Osteoblast (primary cell): ENCODE data around the gene AHCY. TPM values are rescaled to one million over a fixed set of nuclear protein-coding genes. Genes with fewer than 3 reads are reported as not detected.

Source experiments
- DNase-seq: peaks from one replicate; pipeline ENCODE4 v3.0.0; 2011; ENCODE audit warnings: low spot score, mixed read lengths; ENCODE audit not compliant: insufficient read length; ENCODE audit errors: missing footprints
- H2AFZ ChIP-seq: 2 replicates; pipeline ENCODE4 v1.6.0; 2011; ENCODE audit warnings: mild to moderate bottlenecking, low read length
- H3K27ac ChIP-seq: 2 replicates; pipeline ENCODE4 v1.5.1; 2011; ENCODE audit warnings: mild to moderate bottlenecking, low read depth, low read length, moderate library complexity
- H3K27me3 ChIP-seq: 2 replicates; pipeline ENCODE4 v1.6.0; 2012; ENCODE audit warnings: mild to moderate bottlenecking, control low read depth, inconsistent platforms, low read length, moderate library complexity; ENCODE audit not compliant: insufficient read depth
- H3K36me3 ChIP-seq: 2 replicates; pipeline ENCODE4 v1.5.1; 2011; ENCODE audit warnings: mild to moderate bottlenecking, low read length, control low read depth, moderate library complexity; ENCODE audit not compliant: insufficient read depth
- H3K4me1 ChIP-seq: 2 replicates; pipeline ENCODE4 v1.5.1; 2011; ENCODE audit warnings: mild to moderate bottlenecking, low read length, control low read depth, moderate library complexity; ENCODE audit not compliant: insufficient read depth
- H3K4me2 ChIP-seq: 2 replicates; pipeline ENCODE4 v1.6.0; 2011; ENCODE audit warnings: mild to moderate bottlenecking, low read length; ENCODE audit not compliant: insufficient read depth
- H3K4me3 ChIP-seq: fragments of 200-600 bp; sonication (generic); 3 replicates; pipeline ENCODE4 v1.5.1; 2012; ENCODE audit warnings: mild to moderate bottlenecking, low read length, inconsistent platforms; ENCODE audit not compliant: insufficient read depth
- H3K79me2 ChIP-seq: 2 replicates; pipeline ENCODE4 v1.6.0; 2012; ENCODE audit warnings: mild to moderate bottlenecking, low read length, control low read depth, inconsistent platforms; ENCODE audit not compliant: insufficient read depth
- H3K9me3 ChIP-seq: 2 replicates; pipeline ENCODE4 v1.5.1; 2011; ENCODE audit warnings: low read depth, low read length, control low read depth
- H4K20me1 ChIP-seq: 2 replicates; pipeline ENCODE4 v1.6.0; 2012; ENCODE audit warnings: mild to moderate bottlenecking, low read length, control low read depth; ENCODE audit not compliant: insufficient read depth
- total RNA-seq: library from RNA; depleted of rRNA; stranded (reverse); fragments of >200 nt; gene quantifications from 2 replicates; pipeline ENCODE4 v1.2.3, GENCODE V29; 2012
- TF ChIP-seq, protein P1 (sequence below): IDR thresholded peaks from 2 replicates; pipeline ENCODE4 v1.5.1; 2011; ENCODE audit warnings: mild to moderate bottlenecking, low read depth, low read length, moderate library complexity; ENCODE audit errors: extremely low read depth

The AHCY gene
- total RNA-seq, 1 donor, result 87.6 TPM

DNA sequence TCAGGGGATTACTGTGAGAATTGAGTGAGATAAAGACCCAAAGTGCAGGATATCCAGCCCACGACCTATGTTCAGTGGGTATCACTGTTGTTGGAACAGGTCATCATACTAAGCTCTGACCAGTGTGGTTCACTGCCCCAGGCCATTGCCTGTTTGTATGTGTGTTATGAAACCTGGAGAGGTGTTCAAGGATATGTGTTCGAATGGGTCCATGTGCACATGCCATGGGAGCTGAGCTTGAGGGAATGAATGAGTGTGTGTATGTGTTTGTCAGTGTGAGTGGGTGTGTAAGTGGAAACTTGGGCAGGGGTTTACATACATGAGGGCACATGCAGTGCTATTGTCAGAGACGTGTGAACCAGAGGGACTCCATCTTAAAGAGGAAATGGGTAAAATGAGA lies 17.7 kb upstream of the AHCY start:
- TF ChIP-seq, protein P1, sequence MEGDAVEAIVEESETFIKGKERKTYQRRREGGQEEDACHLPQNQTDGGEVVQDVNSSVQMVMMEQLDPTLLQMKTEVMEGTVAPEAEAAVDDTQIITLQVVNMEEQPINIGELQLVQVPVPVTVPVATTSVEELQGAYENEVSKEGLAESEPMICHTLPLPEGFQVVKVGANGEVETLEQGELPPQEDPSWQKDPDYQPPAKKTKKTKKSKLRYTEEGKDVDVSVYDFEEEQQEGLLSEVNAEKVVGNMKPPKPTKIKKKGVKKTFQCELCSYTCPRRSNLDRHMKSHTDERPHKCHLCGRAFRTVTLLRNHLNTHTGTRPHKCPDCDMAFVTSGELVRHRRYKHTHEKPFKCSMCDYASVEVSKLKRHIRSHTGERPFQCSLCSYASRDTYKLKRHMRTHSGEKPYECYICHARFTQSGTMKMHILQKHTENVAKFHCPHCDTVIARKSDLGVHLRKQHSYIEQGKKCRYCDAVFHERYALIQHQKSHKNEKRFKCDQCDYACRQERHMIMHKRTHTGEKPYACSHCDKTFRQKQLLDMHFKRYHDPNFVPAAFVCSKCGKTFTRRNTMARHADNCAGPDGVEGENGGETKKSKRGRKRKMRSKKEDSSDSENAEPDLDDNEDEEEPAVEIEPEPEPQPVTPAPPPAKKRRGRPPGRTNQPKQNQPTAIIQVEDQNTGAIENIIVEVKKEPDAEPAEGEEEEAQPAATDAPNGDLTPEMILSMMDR, result no peak
- no peaks in the 10 kb centered on the region for H3K27me3 ChIP-seq
- no peak overlapping the region for H3K4me2 ChIP-seq
- no peak for DNase-seq
- H2AFZ ChIP-seq, result no peak overlapping the region
- no peaks in the 10 kb centered on the region for H3K79me2 ChIP-seq
- H3K36me3 ChIP-seq, result no peaks in the 10 kb centered on the region
- H3K4me3 ChIP-seq, result no peak overlapping the region
- H3K27ac ChIP-seq, result no peak overlapping the region
- H4K20me1 ChIP-seq, result no peaks in the 10 kb centered on the region
- no peaks in the 10 kb centered on the region for H3K9me3 ChIP-seq
- H3K4me1 ChIP-seq, result peaks cover 5% of the 10 kb centered on the region

DNA sequence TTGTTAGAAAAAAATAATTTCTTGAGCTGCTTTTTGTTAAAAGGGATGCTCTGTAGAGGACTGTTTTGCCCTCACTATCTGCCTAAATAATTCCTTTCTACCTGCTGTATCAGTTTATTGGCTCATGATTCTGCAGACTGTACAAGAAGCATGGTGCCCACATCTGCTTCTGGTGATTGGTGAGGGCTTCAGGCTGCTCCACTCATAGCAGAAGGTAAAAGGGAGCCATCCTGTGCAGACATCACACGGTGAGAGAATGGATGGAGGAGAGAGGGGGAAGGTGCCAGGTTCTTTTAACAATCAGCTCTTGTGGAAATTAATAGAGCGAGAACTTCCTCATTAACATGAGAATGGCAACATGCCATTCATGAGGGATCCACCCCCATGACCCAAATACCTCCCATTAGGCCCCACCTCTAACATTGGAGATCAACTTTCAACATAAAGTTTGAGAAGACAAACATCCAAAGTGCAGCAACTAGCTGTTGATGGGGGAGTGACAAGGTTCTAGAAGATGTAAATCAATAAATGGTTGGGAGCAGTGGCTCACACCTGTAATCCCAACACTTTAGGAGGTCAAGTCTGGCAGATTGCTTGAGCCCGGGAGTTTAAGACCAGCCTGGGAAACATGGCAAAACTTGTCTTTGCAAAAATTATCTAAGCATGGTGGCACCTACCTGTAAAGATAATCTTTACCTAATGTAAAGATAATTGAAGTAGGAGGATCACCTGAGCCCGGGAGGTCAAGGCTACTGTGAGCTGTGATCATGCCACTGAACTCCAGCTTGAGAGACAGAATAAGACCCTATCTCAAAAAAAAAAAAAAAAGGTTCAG lies 15.7 kb upstream of the AHCY start:
- no peak for DNase-seq
- peaks cover 10% of the 10 kb centered on the region for H3K4me1 ChIP-seq
- TF ChIP-seq, protein P1, result no peak
- no peak overlapping the region for H3K4me3 ChIP-seq
- H3K36me3 ChIP-seq, result no peaks in the 10 kb centered on the region
- H3K27ac ChIP-seq, result no peak overlapping the region
- no peaks in the 10 kb centered on the region for H3K79me2 ChIP-seq
- H3K27me3 ChIP-seq, result no peaks in the 10 kb centered on the region
- H4K20me1 ChIP-seq, result no peaks in the 10 kb centered on the region
- H3K9me3 ChIP-seq, result no peaks in the 10 kb centered on the region
- H2AFZ ChIP-seq, result no peak overlapping the region
- H3K4me2 ChIP-seq, result no peak overlapping the region

DNA sequence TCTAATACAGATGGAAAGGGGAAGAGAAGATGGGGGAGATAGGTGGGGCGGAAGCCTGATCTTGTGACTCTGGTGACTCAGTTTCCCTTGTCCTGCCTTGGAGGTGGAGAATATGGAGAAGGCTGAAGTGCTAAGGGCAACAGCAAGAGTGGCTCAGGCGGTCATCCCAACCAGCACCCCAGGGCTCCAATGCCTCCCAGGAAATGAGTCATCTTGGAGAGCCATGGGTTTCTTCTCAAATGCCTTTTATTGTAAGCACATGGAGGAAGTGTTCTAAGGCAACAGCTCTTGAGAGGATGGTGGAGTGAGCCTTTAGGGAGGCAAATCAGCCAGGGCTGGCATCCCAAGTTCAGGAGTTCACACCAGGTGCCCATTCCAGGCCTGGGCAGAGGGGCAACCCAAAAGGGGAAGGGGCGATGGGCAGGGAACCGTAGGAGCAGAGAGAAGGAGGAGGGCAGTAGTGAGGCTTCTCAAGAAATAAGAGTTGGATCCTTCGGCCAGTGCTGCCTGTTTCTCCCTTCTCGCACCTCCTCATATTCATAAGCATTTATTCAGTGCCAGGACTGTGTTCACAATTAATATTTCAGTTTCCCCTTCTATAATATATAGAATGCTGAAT lies 13.2 kb upstream of the AHCY start:
- Histone ChIP-seq H3K4me1 (peaks cover 16% of the 10 kb centered on the region), H3K27ac (no peak overlapping the region), H3K4me2 (no peak overlapping the region), H4K20me1 (peaks cover 2% of the 10 kb centered on the region), H3K4me3 (no peak overlapping the region), H3K9me3 (no peaks in the 10 kb centered on the region), H3K27me3 (no peaks in the 10 kb centered on the region), H3K79me2 (no peaks in the 10 kb centered on the region), H3K36me3 (no peaks in the 10 kb centered on the region), H2AFZ (peak overlapping the region; percentile 8)
- DNase-seq, result no peak
- TF ChIP-seq, protein P1, result no peak

DNA sequence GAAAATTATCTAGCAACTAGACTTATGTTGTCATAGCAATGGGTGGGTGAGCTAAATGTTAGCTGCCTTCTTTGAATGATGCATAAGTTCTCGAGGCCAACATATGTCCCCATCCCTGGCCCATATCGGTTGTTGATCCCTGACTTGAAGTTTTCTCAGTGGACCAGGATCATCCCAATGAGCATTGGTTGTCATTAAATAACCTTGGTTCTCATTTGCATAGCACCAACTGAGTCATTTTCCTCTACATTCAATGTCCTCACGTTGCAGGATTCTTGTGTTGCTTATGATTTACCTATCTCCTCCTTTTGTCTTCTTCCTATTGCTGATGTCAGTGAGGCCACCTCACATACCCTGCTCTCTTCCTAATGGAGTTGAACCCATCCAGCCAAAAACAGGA lies 12.1 kb upstream of the AHCY start:
- Histone ChIP-seq H2AFZ (no peak overlapping the region), H3K4me3 (no peak overlapping the region), H3K4me2 (no peak overlapping the region), H3K27ac (no peak overlapping the region), H3K27me3 (no peaks in the 10 kb centered on the region), H3K4me1 (peaks cover 16% of the 10 kb centered on the region), H4K20me1 (peaks cover 2% of the 10 kb centered on the region), H3K36me3 (no peaks in the 10 kb centered on the region), H3K79me2 (no peaks in the 10 kb centered on the region), H3K9me3 (no peaks in the 10 kb centered on the region)
- TF ChIP-seq, protein P1, result no peak
- DNase-seq, result no peak
